OCI-LY3 (cell line): ENCODE results near the gene GALNT10.

ENCODE experiments used
- CTCF ChIP-seq: fragments of 200-600, 300-600 bp; sonication (generic); IDR thresholded peaks from 2 replicates; pipeline ENCODE4 v1.5.1; 2014; ENCODE audit warnings: antibody characterized with exemption, low read length, low read depth
- EZH2phosphoT487 ChIP-seq: fragments of 200-600 bp; shearing (Covaris generic); IDR thresholded peaks from 2 replicates; pipeline ENCODE4 v1.6.1; 2018; ENCODE audit warnings: antibody characterized with exemption, mixed run types, low read depth

- TF ChIP-seq CTCF, result no peak
- no peak for TF ChIP-seq EZH2phosphoT487
Observed at GRCh38 chr5:154342211-154342610, 151.7 kb downstream of the GALNT10 start.
